EH (cell line): ENCODE data around the gene KAT6B.
"Not testable (repeated sequence)": the region's sequence is repeated elsewhere in the genome, so short reads cannot be mapped to it uniquely, and the experiment has no call there.

Source experiments
- DNase-seq: peaks from one replicate; pipeline ENCODE4 v3.0.0-alpha.2; 2015; ENCODE audit warnings: low read depth

The KAT6B gene

DNA sequence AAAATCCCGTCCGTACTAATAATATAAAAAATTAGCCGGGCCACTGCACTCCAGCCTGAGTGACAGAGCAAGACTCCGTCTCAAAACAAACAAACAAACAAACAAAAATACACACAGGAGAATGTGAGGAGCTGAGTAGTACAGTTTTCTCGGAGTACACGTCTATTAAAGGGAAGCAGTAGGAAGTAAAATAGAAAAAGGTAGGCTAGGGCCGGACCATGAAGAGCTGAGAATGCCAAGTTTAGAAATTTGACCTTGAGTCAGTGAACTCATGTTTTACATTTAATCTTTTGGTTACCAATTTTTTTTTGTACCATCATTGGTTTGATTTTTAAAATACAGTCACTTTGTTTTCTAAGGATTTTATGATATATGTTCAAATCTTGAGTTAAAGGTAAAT is 64.1 kb downstream of the KAT6B start:
- DNase-seq = no peak

DNA sequence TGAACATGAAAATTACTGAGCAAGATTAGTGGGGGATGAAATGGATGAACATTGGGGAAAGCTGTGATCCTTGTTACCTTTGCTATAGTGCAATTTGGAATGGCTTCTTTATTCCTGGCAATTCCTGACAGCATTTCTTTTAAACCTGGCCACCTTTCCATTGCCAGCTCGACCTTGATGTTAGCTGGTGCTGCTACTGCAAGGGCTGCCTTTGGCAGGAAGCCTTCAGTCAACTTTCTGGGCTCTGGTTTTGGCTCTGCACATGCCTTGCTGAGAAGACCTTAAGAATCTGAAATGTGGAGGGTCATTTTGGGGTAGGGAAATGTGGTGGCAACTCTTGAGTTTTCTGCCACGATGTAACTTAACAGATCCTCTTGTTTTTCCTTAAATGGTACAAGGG is 64.7 kb downstream of the KAT6B start:
- DNase-seq = no peak

DNA sequence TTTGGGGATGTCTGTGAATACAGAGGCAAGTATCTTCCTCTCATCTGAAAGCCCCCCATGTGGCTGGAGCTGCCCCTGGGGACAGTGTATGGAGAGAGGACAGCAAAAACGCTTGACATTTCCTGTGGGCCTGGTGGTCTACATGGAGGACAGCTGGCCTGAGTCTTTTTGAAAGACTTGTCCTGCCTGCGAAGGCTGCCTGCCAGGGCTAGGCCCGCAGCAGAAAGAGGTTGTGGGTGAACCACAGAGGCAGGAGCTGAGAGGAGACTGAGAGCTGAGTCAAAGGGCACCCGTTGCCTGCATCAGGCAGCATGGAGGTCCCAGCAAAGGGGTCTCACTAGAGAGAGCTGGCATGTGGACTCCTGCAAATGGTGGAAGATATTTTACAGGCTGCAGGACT is 66.4 kb downstream of the KAT6B start:
- no peak for DNase-seq

DNA sequence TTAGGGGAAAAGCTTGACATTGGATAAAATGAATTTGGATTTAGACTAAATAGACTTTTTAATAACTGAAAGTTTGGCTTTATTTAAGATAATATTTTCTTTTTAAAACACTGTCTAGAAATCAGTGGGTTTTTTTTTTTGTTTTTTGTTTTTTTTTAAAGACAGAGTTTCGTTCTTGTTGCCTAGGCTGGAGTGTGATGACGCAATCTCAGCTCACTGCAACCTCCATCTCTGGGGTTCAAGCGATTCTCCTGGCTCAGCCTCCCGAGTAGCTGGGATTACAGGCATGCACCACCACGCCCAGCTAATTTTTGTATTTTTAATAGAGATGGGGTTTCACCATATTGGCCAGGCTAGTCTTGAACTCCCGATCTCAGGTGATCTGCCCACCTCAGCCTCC is 66.9 kb downstream of the KAT6B start:
- DNase-seq = not testable (repeated sequence)

DNA sequence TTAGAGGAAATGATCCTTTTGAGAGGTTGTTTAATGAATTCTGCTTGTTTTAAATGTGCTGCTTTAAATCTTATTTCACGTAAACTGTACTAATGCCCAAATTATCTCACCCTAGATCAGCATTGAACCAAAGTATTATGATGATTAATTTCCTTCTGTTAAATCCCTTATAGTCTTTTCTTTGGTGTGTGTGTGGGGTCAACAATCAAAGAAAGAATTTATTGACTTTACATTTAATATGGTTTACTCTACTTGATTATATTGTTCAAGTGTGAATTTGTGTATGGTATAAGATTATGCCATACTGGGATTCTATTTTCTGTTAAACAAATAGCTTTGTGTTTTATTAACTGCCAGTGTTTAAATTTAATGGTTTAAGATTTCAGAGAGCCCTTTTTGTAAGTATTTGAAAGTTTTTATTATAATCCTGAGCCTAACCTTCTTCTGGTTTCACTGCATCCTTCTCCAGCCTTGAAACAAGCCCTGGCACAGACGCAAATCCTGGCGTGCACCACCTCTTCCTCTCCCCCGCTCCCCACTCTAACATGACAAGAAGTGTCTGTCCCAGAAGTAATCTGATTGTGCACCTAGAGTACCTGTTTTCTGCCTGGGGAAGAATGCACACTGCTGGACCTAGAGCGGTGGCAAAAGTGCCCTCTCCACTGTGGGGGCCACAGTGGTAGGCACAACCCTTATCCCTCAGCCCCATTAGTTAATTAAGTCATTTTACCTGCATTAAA is 70.6 kb downstream of the KAT6B start:
- no peak for DNase-seq

DNA sequence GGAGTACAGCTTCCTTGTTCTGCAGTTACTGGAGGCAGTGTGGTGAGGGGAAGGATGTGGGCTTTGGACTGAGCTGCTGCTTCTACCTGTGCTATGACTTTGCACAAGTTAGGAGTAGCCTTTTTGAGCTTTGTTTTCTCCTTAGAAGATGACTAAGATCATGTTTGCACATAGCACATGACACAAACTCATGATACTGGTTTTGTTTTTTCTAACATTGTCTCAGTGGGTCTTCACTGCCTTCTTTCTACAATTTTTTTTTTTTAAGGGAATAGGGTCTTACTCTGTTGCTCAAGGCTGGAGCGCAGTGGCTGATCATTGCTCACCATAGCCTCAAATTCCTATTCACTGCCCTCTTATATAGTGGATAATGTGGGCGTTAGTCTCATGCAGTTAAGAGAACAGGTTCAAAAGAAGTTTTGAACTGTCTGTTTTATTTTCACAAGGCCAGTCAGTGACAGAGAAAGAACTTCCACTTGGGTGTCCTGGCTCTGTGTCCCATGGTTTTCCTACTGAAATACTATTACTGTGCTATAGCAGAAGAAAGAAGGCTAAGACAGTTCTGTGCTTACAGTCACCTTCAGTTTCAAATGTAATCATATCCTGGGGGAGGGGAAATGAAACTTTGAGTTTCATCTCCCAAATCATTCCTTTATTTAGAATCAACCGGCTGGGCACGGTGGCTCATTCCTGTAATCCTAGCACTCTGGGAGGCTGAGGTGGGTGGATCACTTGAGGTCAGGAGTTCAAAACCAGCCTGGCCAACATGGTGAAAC is 72.0 kb downstream of the KAT6B start:
- no peak for DNase-seq

DNA sequence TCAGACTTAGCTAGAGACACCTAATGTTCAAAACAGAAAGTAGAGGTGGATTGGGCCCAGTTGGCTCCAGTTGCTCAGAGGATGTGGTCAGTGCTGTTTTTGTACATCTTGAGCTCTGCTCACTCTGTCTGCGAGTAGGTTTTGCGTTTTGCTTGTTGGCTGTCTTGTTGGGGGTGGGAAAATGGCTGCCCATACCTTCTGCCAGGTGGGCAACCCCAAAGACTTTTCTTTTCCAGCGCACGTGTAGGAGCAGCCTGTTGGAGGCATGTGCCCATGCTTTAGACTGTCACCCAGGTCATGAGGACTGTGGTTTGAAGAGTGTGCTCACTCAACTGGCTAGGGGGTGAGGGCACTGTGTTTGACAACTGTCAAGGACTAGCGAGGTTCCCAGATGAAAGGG is 73.9 kb downstream of the KAT6B start:
- DNase-seq = no peak

DNA sequence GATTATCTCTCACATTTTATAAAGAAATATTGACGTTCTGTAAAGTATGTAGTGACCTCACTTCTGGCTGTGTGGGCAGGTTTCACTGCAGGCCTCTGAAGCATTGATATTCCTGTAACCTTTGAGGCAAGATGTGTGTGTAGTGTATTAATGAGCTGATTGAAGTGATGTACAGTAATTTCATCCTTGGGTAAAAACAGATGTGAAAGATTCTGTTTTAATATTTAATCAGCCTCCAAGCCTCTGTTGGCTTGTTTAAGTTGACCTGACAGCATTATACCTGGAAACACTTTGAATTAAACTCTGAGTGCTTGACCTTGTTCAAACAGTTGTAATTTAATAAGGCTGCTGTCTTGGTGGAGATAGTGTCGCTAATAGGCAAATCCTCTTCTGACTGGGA is 74.9 kb downstream of the KAT6B start:
- DNase-seq = no peak

DNA sequence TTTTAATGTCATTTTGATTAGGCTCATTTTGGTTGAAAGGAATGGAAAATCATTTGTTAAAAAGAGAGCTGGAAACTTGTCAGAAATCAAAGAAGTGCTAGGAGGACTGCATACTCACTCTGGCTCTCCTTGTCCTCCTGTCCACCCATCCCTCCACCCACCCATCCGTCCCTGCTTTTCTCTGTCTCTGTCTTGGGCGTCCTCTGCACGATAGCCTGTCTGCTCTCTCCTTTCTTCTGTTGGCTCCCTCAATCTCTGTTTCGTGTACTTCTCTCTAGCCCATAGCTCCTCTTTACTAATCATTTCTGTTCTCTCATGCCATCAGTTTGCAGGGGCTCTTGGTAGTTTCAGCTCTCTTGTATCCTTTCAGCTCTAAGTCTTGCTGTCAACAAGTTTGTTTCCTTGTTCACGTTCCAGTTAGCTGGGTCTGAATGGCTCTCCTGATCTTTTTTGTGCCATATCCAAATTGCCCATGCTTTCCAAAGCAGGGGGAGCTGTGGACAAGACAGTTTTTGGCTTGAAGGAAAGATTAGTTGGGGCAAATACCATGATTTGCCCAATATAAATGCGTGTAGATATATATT is 75.6 kb downstream of the KAT6B start:
- DNase-seq = no peak

DNA sequence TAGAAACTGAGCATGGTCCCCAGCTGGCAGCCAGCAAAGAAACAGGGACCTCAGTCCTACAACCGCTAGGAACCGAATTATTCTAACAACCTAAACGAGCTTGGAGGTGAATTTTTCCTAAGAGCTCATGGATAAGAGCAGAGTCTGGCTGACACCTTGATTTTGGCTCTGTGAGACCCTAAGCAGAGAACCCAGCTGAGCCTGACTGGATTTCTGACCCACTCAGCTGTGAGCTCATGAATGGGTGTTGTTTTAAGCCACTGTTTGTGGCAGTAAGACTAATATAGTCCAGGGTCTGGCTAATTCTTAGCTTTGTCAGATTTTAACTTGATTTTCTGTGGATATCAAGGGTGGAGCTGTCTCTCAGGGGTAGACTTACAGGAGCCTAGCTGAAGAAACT is 77.1 kb downstream of the KAT6B start:
- no peak for DNase-seq

DNA sequence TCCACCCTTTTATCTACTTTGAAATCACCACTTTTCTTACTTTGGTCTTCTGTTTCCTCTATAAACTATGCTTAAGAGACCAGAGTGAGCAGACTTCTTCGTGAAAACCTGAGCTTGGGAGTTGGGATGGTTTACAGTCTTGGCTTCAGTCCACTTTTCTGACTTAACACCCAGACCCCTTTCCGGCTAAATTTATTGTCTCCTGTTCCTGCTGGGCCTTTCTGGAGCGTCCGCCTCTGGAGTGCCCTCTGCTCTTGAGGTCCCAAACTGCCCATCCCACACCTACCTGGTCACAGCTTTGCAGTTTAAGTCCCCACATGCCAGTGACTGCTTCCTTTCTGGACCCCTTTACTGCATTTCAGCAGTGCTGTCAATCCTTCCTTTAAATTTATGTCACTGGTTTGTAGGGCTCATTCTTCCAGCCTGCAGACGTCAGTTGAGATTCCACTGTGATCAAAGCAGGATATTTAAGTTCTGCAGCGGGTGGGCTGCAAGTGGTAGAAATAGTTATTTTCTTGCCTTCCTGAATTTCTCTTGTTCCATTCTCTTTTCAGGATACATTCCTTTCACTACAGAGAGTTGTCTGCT is 80.3 kb downstream of the KAT6B start:
- DNase-seq = no peak

DNA sequence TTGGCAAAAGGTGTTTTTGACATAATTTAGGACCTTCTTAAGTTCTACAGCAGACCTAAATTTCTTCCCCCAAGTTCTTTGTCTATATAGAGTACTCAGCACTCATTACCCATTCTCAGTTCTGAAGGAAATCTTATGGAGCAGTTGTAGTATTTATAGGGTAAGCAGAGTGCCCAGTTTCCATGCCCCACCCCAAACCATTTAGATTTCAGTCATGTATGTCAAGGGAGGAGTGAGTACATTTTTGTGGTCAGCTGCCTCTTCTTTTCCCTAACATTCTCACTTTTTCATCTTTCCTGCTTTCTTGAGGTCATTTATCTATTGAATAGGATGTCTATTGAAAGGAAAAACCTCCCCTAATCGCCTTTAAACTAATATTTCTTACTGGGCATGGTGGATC is 83.3 kb downstream of the KAT6B start:
- DNase-seq = peak; percentile 69

DNA sequence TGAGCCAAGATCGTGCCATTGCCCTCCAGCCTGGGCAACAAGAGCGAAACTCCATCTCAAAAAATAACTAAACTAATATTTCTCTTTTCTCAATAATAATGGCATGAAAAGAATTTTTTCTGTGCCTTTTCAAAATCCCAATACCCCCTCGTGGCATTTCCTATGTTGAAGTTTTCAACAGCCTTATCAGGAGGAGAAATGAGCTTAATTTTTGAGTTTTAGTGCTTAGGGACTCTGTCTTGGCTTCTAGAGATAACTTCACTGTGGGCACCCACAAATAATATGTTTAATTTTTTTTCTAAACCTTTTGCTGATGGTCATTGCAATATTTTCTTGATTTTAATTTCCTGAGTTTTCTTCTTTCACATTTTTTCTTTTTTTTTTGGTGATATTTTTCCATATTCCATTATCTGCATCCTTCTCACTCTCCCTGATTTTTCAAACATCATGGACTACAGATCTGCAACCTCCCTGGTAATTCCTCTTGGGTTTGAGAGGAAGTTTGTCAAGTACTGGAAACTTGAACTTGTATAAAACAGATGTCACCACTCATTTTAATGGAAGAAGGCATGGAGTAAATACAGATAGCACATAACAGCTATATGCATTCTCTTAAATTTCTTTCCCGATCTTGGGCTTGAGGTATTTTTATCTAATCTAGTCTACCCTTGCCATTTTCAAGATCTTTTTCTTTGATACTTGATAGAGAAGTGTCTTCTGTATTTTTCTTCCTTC is 84.0 kb downstream of the KAT6B start:
- no peak for DNase-seq

DNA sequence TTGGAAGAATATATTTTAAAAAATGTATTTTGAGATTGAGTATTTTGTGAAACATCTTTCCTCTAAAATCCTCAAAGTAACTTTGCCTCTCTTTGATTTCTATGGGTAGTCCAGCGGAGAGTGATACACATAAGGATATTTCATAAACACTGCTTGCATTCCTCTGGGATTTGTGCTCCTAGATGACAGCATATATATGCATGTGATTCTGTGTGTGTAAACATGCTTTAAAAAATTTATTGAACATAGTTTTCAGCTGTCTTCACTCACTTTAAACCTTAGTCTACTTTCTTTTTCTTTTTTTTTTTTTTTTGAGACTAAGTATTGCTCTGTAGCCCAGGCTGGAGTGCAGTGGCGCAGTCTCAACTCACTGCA is 84.6 kb downstream of the KAT6B start:
- peak; percentile 42 for DNase-seq

DNA sequence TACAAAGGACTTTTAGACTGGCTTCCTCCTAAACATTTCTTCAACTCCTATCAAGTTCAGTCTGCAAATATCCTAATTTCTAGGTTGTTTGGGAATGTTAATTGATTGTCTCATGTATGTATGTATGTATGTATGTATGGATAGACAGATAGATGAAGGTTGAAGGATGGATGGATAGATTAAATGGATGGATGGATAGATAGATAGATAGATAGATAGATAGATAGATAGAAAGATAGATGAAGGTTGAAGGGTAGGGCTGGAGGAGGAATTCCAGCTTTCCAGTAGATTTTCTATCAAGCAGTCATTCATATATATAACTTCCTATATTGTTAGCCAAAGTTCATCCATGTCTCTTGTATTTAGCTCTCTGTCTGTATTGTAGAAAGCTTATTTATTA is 85.8 kb downstream of the KAT6B start:
- no peak for DNase-seq

DNA sequence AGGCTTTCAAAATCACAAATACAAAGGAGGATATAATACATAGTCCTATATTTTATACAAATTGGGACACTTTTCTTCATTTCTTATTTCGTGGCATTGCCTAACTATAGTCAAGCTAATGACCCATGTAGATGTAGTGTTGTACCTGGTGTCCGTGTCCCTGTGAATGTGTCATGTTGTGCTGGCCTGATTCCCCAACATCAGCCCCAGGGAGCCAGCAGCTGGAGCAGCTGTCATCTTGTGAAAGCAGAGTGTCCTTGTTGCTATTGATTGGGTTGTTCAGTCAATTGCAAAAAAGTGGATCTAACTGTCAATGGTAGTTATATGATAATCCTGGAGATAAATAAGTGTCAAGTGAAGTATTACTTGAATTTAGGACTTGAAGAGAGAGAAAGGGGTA is 86.3 kb downstream of the KAT6B start:
- DNase-seq = no peak

DNA sequence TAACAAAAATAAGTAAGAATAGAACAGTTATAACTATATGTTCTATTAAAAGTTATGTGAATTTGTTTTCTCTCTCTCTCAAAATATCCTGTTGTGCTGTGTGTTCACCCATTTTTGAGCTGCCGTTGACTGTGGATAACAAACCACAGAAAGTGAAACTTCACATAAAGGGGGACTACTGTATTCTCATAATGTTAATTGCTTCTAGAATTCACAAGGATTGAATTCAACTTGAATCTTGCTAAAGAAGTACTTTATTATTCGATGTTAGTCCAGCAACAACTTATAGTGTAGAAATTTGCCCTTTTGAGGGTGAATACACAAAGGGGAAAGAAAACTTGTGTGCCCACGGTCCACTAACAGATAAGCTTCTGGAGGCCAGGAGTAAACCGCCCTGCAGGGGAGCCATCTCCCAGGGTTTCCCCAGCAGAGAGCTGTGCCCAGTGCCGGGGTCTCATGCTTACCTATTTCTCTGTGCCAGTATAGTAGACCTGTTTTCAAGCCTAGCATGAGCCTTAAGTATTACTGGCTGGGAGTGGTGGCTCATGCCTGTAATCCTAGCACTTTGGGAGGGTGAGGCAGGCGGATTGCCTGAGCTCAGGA is 87.1 kb downstream of the KAT6B start:
- no peak for DNase-seq

DNA sequence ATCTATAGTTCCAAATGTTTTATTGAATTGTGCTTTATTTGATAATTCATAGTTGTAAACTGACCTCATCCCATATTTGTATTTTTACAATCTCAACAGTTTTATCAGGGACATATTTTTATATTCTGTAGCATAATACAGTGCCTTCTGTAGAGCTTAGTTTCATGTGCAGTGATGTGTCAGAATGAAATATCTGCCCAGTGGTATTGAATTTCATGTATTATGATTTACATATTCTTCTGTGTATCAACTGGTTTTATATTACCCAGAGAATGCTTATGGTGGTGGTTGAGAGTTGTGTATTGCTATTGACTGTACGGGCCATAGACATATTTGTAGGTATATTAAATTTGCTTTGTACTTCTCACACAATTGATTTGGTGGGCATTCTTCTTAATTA is 89.9 kb downstream of the KAT6B start:
- DNase-seq = no peak

DNA sequence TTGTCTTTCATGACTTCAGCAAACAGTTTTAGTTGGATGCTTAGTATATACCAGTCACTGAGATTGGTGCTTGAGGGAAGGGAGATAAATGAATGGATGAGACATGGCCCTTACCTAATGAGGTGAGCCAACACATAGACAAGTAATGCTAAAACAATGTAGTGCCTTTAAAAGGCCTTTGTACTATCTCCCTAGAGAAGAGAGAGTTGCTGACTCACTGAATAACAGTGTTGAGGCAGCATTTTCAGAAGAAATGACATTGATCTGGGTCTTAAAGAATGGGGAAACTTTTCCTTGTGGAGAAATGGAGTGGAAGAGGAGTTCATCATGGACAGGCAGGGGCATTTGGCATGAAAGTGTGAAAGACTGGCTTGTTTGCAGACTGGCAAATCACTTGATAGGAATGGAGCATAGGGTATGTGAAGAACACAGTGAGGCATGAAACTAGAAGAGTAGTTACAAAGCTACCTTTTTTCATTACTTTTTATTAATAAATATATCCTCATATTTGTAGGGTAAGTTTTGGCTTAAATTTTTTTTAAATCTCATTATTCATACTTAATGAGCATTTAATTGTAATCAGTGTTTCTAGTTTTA is 91.2 kb downstream of the KAT6B start:
- peak; percentile 66 for DNase-seq

DNA sequence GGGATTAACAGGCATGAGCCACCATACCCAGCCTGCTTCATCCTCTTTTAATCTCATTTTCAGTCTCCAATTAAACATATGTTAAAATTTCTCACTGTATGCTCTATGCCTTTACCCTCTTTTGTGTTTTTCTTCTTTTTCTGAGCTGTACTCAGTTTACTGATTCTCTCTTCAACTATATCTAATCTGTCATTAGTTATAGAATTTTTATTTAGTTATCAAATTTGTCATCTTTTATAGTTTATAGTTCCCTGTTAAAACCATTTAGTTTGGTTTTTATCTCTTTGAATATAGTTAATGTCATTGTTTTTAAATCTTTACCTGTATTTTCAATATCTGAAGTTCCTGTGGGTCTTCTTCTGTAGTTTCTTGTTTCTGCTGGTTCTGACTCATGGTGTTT is 93.3 kb downstream of the KAT6B start:
- no peak for DNase-seq

DNA sequence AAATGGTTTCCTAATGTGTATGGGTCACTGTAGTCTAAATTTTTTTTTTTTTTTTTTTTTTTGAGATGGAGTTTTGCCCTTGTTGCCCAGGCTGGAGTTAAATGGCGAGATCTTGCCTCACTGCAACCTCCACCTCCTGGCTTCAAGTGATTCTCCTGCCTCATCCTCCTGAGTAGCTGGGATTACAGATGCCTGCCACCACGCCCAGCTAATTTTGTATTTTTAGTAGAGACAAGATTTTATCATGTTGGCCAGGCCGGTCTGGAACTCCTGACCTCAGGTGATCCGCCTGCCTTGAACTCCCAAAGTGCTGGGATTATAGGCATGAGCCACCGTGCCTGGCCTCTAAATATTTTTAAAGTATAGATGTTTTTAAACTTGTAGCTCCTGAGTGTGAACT is 94.7 kb downstream of the KAT6B start:
- not testable (repeated sequence) for DNase-seq

DNA sequence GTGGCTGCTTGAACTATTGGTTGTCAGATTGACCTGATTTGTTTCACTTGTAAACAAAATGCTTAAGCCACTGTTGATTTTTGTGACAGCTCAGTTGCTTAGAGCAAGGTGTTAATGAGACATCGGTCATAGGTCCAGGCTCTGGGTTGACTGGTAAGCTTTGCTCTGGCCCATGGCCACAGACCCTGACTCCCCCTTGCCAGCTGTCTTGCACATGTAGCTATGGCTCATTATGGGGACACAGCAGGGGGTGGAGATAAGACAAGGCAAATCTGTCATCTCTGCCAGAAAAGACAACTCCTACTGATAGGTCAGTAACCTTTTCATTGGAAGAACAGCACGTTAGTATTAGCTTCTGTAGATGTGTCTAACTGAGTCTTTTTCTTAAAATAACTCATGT is 95.3 kb downstream of the KAT6B start:
- DNase-seq = peak; percentile 41
